Activated CD4-positive, alpha-beta T cell treated with anti-CD3 and anti-CD28 coated beads for 48 hours (primary cell): ENCODE measurements around the gene SLC22A14.
"Not testable (repeated sequence)": the region's sequence is repeated elsewhere in the genome, so short reads cannot be mapped to it uniquely, and the experiment has no call there.

Source experiments
- DNase-seq: peaks from one replicate; pipeline ENCODE4 v3.0.0-alpha.2; 2020

Gene SLC22A14

DNA sequence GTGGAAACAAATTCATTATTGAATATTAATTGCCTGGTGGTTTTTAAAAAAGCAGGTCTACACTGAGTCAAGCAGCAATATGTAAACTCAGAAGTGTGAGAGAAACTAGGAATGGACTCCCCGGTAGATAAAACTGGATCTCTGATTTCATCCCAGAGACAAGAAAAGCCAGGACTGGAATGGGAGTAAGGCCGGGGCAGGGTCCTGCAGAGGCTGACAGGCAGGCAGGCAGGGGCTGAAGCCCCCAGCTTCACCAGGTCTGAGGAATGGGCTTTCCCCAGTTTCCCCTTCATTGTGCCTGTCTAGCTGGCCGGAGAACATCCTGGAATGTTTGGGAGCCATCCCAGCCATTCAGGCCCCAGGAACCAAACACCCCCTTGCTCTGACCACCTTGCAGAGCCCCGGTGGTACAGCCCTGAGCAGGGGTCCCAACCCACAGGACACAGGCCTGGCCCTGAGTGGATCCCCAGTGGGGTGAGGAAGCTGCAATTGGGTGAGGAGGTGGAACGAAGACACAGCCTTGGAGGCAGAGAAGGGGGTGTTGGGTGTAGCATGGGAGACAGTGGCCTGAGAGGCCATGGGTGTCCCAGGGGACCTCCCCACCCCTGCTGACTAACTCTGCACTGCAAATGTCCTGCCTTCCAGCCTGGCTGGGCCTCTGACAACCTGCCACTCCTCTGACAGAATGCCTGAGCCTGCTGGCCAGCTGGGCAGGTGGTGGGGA is 32.8 kb downstream of the SLC22A14 start:
- DNase-seq = no peak

DNA sequence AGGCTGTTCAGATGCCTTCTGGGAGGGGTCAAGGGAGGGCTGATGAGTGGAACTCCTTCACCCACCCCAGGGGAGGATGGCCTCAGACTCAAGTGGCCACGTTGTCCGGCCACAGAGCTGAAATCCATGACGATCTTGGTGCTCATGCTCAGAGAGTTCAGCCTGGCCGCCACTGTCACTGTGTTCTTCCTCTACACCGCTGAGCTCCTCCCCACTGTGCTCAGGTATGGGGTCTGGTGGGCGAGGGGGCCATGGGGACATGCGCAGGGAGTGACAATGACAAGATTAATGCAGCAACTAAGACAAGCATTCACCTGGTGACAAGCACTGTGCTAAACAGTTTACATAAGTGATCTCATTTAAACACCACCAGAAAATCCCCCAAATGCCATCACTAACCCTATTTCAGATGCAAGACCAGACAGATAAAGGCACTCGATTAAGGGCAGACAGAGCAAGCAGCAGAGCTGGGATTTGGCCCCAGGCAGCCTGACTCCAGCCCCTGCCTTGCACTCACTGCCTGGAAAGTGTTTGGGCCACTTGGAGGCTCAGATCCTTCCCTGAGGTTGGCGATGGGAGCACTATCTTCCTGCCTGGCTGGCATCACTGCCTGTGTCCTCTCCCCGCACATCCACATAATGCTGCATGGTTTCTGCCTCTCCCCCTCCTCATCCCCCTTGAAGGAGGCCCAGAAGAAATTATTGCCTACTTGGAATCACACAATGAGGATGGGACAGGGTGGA is 33.6 kb downstream of the SLC22A14 start:
- no peak for DNase-seq

DNA sequence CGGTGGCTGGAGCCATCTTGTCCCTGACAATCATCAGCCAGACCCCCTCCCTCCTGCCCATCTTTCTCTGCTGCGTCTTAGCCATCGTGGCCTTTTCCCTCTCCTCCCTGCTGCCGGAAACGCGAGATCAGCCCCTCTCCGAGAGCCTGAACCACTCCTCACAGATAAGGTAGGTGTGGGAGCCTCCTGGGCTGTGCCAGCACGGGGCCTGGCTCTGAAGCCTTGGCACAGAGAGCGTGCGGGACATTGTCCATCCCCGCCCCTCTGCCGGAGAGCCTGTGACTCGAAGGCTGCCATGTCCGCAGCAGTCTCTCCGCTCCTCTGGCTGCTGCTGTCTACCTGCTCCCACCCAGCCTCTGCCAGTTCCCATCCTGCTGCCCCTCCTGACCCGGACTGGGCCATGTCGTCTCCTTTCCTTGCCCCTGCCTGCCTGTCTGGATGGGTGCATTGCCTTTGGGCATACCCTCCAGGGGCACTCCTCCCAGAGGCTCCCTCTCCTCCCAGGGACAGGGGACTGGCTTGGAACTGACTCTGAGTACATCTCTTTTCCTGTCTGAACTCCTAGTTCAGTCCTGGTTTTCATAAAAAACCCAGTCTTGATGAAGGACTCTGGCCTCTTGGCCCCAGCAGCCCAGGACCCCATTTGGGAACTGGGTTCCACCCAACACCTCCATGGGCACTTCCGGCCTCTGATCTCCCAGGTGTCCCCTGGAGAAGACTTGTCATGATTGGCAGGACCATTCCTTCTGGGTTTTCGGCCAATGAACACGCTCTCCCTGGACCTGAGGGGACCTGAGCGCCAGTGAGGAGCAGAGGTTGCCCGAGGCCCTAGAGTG is 34.5 kb downstream of the SLC22A14 start:
- DNase-seq = no peak

DNA sequence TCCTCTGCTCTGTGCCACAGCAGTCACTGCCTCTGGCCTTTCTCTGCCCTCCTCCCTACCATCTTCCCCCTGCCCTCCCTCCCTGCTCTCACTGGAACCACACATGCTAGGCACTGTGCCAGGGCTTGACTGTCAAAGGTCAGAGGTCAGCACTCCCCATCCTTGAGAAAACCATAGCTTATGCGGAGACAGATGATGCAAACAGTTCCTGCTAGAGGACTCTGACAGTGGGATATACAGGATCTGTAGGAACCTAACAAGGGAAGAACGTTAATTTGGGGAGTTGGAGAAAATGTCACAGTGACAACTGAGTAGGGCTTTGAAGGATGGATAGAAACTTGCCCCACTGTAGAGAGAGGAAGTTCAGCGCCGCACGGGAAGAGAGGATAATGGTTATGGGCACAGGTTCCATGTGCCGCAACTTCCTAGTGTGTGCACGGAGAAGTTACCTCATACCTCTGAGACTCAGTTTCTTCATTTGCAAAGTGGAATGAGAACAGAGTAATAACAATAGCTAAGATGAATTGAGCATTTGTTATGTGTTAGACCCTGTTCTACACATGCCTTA is 35.2 kb downstream of the SLC22A14 start:
- DNase-seq = no peak

DNA sequence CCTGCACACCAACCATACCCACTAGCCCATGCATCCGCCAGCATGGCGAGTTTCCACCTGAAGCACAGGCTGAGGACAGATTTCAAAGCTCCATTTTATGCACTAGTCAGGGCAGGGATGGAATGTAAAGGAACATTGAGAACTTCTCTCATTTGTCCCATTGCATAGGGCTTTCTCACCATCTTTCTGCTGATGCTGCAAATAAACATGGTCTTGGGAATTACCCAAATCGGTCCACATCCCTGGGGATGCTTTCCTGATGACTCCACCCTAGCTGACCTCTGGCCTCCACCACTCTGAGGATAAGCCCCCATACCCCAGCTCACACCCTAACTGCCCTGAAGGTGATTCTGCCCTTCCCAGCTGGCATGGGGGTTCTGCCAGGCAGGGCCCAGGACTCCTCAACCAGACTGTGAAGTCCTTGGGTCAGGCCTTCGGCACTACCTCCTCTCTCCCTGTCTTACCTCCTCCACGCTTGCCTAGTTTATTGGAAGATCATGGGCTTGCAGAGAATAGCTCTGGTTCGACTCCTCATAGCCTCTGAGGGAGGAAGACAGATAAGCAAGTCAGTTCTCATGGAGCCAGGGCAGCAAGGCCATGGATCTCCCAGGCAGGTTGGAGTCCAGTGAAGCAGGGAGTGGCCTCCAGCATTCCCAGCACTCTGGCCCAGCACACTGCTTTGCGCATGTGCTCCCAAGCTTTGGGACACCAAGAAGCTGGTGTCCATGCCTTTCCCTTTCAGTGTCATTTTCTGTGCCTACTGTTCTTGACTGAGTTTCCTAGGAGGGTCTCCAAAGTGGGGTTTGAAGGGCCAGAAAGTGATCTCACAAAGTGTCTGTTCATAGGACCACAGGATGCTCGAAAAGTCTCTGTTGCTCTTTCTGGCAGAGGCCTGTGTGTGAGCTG is 36.9 kb downstream of the SLC22A14 start:
- DNase-seq = no peak

DNA sequence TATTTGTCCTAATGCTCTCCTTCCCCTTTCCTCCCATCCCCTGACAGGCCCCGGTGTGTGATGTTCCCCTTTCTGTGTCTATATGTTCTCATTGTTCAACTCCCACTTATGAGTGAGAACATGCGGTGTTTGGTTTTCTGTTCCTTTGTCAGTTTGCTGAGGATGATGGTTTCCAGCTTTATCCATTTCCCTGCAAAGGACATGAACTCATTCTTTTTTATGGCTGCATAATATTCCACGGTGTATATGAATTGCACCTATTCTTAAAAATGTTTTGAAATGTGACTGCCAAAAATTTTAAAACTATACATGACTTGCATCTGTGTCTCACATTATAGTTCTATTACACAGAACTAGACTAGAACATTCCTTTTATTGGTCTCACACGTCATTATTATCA is 38.5 kb downstream of the SLC22A14 start:
- DNase-seq = not testable (repeated sequence)

DNA sequence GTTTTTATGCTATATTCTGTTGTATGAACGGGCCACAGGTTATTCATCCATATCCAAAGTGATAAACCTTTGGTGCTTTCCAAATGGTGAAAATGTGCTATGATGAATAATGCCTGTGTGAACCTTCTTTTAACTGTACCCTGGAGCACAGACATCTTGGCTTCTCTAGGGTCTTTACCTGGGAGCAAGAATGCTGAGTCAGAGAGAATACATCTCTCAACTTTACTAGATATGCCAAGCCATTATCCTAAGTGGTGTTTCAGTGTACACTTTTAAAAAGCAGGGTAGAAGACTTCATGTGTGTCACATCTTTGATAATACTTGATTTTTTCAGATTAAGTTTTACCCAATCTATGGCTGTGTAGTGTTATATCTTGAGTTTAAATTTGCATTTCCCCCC is 41.0 kb downstream of the SLC22A14 start:
- DNase-seq = no peak

DNA sequence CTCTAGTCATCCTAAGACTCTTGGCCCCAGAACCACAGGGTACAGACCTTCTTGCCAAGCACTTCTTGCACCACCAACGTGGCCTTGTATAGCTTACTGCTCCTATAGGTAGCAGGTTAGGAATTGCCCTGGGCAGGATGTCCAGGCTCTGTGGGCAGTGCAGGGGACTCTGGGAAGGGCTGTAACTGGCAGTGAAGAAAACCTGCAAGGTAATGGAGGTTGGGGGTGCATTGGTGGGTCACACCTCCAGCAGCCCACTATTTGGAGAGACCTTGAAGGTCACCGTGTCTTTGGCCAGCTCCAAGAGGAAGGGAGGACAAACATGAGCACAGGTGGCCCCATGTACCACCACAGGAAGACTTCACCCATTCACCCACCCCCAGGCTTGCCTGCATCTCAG is 43.2 kb downstream of the SLC22A14 start:
- no peak for DNase-seq

DNA sequence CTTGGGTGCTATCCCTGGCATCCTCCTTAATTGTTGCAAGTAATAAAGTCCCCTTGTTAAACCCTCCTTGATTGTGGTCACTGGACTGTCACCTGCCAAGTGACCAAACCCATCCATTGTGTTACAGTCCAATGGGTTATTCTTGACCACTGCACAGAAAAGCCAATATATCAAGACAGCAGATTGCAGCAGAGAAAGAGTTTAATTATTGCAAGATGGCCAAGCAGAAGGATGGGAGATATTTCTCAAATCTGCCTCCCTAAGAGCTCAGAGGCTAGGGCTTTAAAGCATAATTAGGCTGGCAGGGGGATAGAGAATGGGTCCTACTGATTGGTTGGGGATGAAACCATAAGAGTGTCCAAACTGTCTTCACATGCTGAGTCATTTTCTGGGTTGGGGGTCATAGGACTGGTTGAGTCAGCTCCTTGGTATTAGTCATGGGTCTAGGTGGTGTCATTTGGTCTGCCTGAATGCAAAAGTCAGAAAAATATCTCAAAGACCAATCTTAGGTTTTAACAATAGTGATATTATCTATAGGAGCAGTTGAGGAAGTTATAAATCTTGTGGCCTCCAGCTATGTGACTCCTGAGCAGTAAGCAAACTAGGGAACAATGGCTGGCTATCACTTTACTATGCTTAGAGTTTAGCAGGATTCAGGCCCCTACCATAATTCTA is 45.4 kb downstream of the SLC22A14 start:
- DNase-seq = no peak

DNA sequence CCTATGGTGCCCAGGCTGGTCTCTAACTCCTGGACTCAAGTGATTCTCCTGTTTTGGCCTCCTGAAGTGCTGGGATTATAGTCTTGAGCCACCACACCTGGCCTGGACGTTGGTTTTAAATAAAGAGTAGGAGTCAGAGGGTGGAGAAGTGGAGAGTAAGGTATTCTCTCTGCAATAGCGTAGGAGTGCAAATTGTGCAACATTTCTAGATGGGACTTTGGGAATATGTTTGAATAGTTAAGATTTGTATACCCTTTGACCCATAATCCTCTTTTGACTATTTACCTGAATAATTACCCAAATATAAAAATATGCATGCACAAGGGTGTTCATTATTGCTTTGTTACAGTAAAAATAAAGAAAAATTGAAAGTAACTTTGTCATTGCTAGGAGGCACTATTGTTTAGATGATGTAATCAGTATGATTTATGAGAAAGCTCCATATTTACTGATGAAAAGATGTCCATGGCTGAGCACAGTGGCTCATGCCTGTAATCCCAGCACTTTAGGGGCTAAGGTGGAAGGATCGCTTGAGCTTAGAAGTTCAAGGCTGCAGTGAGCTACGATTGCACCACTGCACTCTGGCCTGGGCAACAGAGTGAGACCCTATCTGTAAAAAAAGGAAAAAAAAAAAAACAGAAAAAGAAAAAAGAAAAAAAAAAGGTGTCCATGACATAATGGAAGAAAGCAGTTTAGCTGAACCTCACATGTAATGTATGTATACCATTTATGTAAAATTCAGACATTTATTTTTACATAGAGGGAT is 49.3 kb downstream of the SLC22A14 start:
- DNase-seq = no peak

DNA sequence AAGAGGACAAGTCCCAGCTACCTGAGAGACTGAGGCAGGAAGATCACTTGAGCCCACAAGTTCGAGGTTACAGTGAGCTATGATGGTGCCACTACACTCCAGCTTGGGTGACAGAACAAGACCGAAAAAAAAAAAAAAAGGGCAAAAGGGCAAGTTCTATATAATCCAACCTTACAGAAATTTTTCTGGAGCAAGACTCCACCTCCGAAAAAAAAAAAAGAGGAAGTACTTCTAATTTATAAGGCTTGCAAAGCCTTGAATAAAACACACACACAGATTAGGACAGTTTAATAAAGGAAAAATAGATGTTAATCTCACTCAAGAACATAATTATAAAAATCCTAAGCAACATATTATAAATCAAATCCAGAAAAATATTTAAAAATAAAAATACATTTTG is 50.1 kb downstream of the SLC22A14 start:
- no peak for DNase-seq

DNA sequence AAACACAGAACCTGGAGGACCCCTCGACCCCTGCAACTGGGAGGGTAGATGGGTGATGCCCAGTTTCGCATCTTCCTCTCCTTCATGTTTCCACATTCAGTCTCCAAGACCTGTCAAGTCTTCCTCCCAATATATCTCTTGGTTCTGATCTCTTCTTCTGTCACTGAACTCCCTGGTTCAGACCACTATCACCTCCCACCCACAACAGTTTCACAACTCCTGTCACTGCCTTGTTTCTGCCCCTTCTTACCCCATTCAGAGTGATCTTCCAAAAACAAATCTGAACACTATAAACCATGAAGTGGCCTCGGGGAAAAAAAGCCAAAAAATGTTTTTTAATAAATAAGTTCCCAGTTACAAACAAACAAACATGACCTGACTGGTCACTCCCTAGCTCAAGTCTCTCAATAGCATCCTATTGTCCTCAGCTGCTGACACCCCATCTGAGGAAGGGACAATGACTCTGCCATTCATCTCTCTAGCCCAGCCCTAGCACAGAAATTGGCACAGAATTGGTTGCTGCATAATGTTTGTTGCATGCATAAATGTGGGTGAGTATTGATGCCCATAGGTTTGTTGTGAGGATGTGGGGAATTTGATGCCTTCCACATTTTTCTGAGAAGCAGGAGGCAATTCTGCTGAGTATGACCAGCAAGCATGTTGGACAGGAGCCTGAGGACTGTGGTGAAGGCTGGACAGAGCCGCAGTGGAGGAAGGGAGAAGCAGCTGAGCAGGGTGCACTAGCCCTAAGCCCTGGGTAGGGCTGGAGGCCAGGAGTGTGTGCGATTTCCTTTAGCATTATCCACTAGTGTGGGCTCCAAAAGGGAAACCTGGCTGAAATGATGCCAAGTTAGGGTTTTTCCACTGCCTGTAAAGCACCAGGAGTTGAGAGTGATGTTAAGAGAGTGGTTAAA is 52.3 kb downstream of the SLC22A14 start:
- DNase-seq = no peak

DNA sequence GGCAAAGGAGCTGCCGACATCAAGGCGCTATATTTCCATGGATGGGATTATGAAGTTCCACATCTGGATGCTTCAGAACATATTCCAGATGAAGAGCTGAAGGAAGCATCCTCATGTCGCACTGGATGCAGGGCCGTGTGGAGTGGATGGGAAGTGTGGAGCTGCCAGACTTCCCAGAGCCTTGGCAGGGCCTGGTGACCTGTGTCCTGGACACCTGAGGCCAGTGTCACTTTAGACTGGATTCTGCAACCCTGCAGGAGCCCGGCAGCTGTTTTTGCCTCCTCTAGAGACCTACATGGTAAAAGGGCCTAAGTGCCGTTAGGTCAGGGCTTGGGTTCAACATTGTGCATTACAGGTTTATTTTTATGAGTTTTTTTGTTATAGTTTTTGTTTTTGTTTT is 53.2 kb downstream of the SLC22A14 start:
- DNase-seq = no peak

DNA sequence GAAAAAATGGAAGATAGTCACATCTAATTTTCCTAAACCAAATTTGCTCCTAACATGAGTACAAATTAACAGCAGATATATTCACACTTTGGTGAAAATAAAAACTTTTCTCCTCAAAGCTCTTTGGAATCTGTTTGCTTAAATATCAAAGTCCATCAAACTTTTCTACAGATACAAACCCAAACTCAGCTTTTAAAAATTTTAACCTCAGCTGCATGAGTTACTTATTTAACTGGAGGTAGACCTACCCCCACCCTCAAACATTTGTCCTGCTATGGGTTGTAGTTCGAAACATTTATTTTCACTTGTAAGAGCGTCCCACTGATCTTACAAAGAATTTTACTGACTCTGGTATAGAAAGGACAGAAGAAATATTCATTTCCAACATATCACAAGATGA is 55.6 kb downstream of the SLC22A14 start:
- no peak for DNase-seq

DNA sequence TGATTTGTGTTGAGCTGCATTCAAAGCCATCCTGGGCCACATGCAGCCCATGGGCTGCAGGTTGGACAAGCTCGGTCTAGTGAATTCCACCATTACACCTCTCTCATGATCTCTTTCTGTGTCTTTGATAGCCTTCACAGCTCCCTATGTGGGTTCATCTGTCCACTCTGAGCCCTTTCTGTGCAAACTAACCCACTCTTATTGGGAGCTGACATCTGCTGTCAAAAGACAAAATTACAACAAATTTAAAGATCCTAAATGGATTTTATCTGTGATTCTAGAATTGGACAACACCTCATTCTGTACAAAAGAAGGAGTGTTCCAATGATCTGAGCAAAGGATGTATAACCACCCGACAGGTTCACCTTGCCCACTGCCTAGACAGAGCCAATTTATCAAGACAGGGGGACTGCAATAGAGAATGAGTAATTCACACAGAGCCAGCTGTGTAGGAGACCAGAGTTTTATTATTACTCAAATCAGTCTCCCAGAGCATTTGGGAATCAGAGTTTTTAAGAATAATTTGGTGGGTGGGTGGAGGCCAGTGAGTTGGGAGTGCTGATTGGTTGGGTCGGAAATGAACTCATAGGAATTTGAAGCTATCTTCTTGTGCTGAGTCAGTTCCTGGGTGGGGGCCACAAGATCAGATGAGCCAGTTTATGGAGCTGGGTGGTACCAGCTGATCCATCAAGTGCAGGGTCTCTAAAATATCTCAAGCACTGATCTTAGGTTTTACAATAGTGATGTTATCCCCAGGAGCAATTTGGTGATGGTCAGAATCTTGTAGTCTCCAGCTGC is 61.9 kb downstream of the SLC22A14 start:
- no peak for DNase-seq

DNA sequence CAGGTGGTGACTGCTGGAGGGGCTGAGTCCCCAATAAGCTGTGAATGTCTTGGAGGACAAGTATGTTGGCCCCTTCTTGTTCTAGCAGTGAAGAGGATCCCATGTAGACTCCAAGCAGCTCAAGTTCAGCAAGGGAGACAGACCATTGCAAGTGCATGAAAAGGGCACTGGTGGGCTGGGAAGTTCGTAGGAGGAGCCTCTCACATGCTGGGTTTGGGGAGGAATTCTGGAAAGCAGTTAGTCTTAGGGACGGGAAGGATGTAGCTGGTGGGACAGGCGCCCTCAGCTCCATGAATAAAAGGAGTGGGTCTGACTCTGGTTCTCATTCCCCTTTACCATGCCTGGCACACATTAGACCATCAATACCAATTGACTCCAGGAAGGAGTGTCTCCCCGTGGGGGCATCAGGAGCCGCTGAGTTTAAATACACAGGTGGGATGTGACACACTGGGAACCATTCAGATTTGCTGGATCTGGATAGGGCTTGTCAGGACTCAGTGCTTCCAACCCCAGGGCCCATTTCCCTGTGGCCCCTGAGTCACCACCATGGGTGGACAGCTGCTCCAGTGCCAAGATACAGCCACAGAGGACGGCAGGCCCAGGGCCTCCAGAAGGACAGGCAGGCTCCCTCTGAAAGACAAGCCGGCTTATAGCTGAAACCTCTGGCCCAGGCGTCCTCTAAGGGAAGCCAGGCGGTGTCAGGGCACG is 63.9 kb downstream of the SLC22A14 start:
- no peak for DNase-seq

DNA sequence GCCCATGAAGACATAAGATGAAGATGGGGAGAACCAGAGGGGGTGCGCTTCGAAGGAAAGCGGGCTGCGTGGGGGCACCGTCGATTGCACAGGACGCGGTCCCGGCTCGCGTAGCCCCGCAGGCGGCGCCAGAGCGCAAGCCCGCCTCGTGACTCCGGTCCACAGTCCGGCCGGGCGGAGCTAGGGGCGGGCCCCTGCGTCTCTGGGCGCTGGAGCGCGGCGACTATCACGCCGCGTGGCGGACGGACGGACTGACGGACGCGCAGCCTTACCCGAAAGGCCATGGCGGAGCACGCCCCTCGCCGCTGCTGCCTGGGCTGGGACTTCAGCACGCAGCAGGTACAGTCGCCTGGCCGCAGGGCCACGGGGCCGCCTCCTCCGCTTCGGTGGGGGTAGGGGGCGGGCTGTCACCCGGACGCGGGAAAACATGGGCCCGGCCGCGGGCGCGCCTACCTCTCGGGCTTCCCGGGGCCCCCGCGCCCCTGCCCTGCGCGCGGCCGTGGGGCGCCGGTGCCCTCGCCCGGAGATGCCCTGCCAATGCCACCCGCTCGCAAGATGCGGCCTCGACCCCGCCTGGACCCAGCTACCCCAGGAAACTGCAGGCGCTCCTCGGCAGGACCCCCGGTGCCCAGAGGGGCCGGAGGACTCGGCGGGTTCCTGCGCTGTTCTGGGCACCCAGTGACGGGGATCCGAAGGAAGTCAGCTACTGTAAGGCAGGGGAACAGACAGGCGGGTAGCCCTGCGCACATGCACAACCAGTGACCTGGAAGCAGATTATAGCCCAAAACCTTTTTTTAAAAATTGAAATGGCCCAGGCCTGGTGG is 64.7 kb downstream of the SLC22A14 start, which contains the start of gene XYLB:
TSS of gene XYLB (plus strand) at position 199 of the 824 bp plus-strand sequence. CDS start at position 283, 84 bp downstream.
- peak; percentile 86 for DNase-seq
